Activated CD8-positive, alpha-beta memory T cell treated with anti-CD3 and anti-CD28 coated beads, Interleukin-2, amount 50 U/mL, for 24 hours (primary cell): ENCODE results near the gene HOXC12.

Experiments used
- DNase-seq: peaks from one replicate; pipeline ENCODE4 v3.0.0-alpha.2; 2020; ENCODE audit errors: extremely low read depth

HOXC12 gene

GRCh38 chr12:53996240-53997203 lies 41.8 kb downstream of the HOXC12 start:
- DNase-seq = no peak

GRCh38 chr12:53997204-53998109 lies 42.8 kb downstream of the HOXC12 start:
- DNase-seq = no peak

GRCh38 chr12:53998110-53998899 lies 43.6 kb downstream of the HOXC12 start:
- no peak for DNase-seq

GRCh38 chr12:53998900-53999236 lies 44.2 kb downstream of the HOXC12 start:
- no peak for DNase-seq

- no peak for DNase-seq
Observed at GRCh38 chr12:53999559-54000115, 44.9 kb downstream of the HOXC12 start.

GRCh38 chr12:54000116-54001114 lies 45.7 kb downstream of the HOXC12 start, which contains the start of gene HOXC9:
HOXC9 (plus strand) TSS chr12:54000161; CDS start chr12:54000189, 28 bp downstream.
- DNase-seq = no peak

- no peak for DNase-seq
Observed at GRCh38 chr12:54001283-54002187, 46.8 kb downstream of the HOXC12 start.

GRCh38 chr12:54002278-54002914 lies 47.7 kb downstream of the HOXC12 start:
- no peak for DNase-seq

- no peak for DNase-seq
Observed at GRCh38 chr12:54002915-54003389, 48.2 kb downstream of the HOXC12 start.

- no peak for DNase-seq
Observed at GRCh38 chr12:54003625-54004024, 48.9 kb downstream of the HOXC12 start.

GRCh38 chr12:54004063-54004840 lies 49.5 kb downstream of the HOXC12 start:
- no peak for DNase-seq

GRCh38 chr12:54004841-54005530 lies 50.3 kb downstream of the HOXC12 start:
- no peak for DNase-seq

GRCh38 chr12:54005531-54005852 lies 50.8 kb downstream of the HOXC12 start:
- DNase-seq = no peak

GRCh38 chr12:54005853-54006558 lies 51.3 kb downstream of the HOXC12 start:
- DNase-seq = peak; percentile 57

- no peak for DNase-seq
Observed at GRCh38 chr12:54006559-54007220, 52.0 kb downstream of the HOXC12 start.
